Activated naive CD4-positive, alpha-beta T cell (primary cell): ENCODE data around the gene ODC1.
"Not testable (repeated sequence)": the region's sequence is repeated elsewhere in the genome, so short reads cannot be mapped to it uniquely, and the experiment has no call there.

Experiments used
- DNase-seq, 4 experiments: peaks; one replicate each; lab custom pipeline; 2025; lab: John Stamatoyannopoulos, UW

The ODC1 gene

DNA sequence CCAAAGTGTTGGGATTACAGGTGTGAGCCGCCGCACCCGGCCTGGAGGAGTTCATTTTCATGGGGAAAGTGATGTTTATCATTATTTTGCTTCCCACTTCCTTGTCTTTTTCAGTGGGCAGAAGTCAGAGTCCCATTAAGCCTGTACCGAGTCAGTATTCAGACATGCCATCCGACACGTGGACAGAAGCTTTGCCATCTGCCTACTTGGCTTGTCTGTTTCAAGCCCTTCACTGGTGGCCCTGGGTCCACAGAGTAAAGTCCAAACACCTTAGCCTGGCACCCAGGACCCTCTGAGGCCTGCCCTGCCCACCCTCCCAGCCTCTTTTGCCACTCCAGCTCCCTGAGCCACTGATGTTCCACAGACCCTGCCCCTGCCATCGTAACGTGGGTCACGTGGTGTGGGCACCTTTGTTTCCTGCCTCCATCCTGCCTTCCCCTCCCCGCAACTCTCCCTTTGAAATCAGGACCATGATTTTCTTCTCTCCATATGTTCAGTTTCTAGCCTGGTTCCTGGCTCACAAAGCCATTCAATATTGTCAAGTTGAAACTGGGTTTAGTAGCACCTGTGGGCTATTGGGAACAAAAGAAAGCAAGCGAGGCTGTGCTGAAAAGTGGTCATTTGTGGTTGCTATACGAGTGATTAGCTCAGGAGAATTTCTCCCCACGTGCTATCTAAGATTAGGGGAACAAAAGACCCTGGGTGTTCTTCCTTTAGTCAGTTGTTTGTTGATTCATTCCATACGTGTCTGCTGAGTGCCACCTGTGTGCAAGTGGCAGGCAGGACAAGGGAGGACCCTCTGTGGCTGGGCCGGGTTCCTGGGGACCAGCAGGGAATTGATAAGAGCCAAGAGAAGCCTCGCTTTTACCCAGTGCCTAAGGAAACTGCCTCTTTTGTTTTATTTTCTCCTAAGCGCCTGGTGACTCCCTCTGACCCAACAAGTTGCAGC lies 5.1 kb upstream of the ODC1 start:
- no peak for DNase-seq

DNA sequence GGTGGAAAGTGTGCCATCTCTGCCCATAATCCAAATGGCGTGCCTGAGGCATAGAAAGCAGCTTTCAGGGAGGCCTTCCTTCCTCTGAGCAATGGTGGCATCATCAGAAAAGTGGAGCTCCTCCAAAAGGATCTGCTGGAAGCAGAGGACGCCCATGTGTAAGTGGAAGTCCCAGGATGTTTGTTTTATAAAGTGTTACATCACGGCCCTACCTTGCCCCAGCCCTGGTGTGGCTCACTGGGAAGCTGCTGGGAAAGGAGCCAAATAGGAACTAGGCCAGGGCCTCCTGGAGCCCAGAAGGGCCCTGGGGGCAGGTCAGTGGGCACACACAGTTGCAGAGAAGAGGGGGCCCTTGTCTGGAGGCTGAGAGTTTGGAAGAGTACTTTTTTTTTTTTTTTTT lies 4.2 kb upstream of the ODC1 start:
- no peak for DNase-seq

DNA sequence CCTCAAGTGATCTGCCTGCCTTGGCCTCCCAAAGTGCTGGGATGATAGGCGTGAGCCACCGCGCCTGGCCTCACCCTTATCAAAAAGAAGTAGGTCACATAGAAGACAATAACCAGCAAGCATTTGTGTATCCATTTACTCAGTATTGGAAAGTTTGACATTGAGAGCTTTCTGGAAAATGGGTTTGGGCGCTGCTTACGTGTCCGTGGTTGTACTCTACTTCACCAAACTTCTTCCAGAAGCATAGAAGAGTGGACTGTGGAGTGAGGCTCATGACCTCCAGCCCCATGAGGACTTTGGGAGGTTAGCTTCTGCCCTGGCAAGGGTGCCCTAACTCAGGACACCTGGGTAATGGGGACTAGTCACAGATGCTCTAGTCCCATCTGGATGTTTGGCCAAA lies 3.7 kb upstream of the ODC1 start:
- DNase-seq, result no peak

GRCh38 chr2:10449838-10450691 lies 1.9 kb upstream of the ODC1 start:
- no peak for DNase-seq

DNA sequence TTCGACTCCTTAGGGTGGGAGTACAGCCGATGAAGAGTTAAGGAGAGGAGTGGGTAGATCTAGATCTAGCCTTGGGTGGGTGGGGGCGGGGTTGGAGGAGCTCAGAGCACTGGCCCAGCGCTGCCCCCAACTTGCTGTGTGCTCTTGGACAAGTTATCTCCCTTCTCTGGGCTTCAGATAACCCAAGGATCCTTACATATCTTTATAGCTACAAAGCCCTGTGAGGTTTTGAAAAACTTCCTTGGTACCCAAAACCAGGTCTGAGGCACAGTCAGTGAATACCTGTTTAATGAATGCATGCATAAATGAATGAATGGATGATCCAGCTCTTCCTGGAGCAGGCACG lies 1.3 kb upstream of the ODC1 start:
- no peak for DNase-seq

GRCh38 chr2:10448576-10449485 lies 704 bp upstream of the ODC1 start:
- peak; percentile 97 to 99 (median 98) for DNase-seq

GRCh38 chr2:10447300-10447894 lies 730 bp downstream of the ODC1 start:
- no peak for DNase-seq

DNA sequence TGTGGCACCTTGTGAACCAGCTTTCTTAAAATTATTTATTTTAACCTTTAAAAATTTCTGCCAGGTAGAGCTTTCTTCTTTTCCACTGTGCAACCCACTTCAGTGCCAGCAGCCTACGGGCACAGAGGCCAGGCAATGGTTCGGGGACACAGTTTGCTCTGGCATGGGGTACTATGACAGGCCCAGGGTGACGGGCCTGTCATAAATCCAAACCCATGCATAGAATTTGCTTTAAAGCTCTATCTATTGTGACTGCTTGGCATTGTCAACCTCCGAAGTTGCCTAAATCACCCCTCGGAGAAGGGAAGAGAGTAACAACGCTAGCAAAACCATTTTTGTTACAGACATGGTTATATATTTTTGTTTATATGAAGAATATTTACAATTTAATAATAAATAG lies 1.5 kb downstream of the ODC1 start:
- DNase-seq, result no peak

DNA sequence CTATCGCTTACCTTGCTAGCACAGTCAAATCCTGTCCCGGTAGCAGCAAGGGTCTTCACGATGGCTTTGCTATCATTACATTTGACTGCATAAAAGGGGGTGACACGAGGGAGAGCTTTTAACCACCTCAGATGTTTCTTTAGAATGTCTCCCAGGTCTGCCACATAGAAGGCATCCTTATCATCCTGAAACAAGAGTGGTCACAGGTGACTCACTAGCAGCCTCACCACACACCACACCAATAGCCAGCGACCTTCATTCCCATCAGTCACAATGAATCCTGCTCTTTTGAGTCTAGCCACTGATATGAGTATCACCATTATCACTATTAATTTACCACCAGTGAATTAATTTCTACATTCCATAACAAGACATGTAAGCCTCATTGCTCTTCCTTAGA lies 3.7 kb downstream of the ODC1 start:
- DNase-seq, result no peak

- DNase-seq, result not testable (repeated sequence)
Observed at GRCh38 chr2:10442469-10443126, 5.5 kb downstream of the ODC1 start.

- DNase-seq, result no peak
Observed at GRCh38 chr2:10441948-10442347, 6.2 kb downstream of the ODC1 start.

DNA sequence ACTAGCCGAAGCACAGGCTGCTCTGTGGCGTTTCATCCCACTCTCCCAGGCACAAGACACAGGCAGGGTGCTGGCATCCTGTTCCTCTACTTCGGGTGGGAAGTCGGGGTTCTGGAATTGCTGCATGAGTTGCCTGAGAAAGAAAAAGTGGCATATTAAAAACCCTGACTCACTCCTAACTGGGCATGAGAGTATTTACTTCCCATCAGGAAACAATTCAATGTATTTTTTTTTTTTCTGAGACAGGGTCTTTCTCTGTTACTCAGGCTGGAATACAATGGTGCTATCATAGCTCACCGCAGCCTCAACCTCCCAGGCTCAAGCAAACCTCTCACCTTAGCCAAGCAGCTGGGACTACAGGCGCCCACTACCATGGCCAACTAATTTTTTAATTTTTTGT lies 7.4 kb downstream of the ODC1 start:
- no peak for DNase-seq

DNA sequence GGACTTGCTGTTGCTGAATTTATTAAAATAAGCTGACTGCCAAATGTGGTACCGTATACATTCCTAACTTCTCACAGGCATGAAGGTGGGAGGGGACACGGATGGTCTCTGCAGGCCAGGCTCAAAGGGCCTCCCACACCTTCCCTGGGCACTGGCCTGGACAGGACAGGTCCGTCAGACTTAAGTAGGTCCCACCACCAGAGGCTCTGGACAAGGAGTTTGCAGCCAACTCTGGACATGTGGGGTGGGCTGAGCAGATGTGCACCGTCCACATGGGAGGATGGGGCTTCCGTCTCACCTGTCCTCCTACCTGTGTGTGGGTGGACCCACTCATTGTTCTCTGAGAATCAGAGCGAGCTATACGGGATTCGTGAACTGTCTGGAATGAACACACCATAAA lies 8.2 kb downstream of the ODC1 start:
- DNase-seq, result no peak

DNA sequence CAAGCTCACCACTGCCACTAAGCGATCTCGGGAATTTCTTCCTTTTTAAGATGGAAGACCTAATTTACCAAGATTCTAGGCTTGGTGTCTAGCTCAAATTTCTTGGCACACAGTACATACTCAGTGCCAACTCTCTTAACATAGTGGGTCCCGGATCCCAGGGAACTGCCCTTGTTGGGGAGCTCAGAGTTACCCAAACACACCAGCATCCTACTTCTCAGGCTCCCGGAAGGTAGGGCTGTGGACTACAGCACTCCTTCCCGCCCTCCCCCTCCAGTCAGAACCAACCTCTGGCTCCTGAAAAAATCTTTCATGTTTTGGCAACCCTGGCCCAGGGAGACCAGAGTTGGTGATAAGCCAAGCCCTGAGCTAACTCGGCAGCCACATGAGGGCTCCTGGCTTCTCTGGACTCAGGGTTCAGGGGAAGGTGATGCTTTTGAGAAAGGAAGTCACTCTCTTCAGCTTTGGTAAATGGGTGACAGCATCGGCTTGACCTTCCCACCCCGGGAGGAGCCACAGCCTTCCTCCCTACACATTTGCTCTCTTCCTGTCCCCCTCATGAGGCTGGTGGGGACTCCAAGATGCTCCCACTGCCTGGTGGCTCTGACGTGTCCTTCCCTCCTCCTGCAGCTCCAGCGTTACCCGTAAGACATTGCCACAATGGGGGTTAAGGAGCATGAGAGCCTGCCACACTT lies 8.8 kb downstream of the ODC1 start:
- DNase-seq, result no peak

DNA sequence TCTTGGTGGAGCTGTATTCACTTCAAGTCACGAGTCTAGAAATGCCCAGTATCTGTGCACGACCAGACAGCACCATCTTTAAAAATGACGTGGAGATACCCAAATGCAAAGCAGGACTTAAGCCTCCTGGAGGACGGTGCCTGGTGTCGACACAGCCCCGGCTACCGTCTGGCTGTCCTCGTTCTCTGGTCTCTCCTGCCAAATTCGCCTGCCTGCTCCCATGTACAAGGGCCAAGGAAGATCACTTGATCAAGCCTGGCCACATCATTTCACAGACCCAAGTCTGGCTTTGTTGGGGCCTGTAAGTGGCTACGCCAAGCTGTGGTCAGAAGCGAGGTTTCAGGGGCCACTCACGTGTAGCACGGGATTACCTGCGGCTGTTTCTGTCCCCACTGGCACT lies 9.4 kb downstream of the ODC1 start:
- no peak for DNase-seq

GRCh38 chr2:10437806-10438205 lies 10.3 kb downstream of the ODC1 start:
- no peak for DNase-seq

DNA sequence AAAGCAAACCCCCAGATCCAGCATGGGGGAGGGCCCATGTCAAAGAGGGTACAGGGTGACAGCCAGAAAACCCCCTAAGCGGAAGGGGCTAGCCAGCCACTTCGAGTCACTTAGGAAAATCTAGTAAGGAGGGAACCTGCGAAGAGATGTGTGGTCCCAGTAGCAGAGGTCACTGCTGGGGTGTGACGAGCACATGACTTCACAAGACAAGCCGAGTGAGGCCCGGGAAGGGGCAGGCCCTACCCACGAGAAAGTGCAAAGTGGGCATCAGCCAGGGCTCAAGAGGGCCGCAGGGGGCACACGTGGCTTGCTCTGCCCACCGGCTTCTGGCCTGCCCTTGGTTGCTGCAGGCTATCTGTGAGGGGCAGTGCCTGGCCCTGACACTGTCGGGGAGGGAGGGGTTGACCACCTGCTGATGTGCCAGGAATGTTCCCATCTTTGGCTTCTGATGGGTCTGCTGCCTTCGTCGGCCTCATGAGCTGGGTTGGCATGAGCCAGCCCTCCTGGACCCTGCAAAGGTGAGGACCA lies 11.5 kb downstream of the ODC1 start:
- no peak for DNase-seq

DNA sequence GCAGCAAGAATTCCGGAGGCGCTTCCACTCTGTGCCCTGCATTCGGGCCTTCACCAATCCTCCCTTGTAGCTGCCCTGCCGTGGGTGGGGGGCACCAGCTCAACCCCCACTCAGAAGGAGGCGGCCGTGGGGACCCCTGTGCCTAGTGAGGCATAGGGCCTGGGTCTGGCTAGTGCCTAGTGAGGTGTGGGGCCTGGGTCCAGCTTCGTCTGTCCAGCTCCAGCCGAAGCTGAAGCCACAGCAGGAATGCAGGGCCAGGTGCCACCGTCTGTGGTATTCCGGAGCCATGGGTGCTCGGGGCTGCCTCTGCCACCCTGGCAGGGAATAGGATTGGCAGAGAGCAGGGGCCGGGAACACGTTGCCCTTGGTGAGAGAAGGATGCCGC lies 12.3 kb downstream of the ODC1 start:
- DNase-seq, result no peak

DNA sequence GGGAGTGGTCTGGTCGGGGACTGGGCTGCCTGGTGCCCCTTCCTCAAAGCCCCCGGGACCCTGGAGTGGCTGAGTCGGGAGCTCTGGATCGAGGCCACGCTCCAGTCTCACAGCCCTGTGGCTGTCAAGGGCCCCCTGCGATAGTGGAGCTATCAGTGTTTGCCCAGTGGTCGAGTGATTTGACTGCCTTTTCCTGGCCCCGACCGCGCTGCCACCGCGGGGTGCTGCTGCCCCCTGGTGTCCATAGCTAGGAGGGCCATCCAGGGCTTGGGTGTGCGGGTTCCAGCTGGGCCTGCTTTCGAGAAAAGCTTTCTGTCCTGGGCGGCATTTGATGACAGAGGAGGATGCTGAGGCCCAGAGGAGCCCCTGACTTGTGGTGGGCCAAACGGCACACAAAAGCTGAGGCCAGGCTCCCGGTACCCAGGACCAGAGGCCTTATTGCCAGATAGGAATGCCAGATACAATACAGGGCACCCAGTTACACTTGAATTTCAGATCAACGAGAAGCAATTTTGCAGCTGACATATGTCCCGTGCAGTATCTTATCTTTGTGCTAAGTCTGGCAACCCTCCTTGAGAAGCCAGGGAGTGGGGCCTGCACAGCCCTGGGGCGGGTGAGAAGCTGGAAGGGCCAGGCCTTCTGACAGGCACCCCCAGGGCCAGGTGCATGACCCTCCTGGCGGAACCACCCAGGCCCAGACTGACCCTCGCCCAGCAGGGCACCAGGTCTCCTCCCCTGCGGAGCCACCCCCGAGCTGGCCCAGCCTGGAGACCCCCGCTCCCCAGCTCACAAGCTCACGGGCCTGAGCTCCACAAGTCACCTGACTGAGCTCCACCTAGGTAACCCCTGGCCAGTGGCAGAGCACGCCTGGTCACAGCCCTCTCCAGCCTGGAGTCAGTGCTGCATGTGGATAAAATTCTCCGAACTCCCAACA lies 13.0 kb downstream of the ODC1 start:
- DNase-seq, result peak; percentile 17 to 63 (median 48)
